Glomerular endothelial cell (primary cell): ENCODE measurements around the gene INSL6. TPM values are rescaled to one million over a fixed set of nuclear protein-coding genes. Genes with fewer than 3 reads are reported as not detected.

ENCODE experiments used
- total RNA-seq: library from RNA; depleted of rRNA; stranded (reverse); fragments of >200 nt; gene quantifications from 2 replicates; pipeline ENCODE4 v1.2.3, GENCODE V29; 2015

INSL6 gene
- total RNA-seq, 1 donor from 2014 or later: not detected

Other genes with a start within 250 kb of the INSL6 start
- gene JAK2, start 200.4 kb downstream of the INSL6 start, total RNA-seq: 7.7 and 8.7 TPM in 2 replicates
- gene INSL4, start 45.8 kb upstream of the INSL6 start, total RNA-seq: not detected in 2 replicates
- gene RLN2, start 119.1 kb upstream of the INSL6 start, total RNA-seq: 0.68 TPM in 1 of 2 replicates, not detected in the other
- not detected in 2 replicates for gene RLN1, start 154.2 kb upstream of the INSL6 start, total RNA-seq